IPS-20b (cell line): Measurements from ENCODE around the gene CCL4L2.
"Not testable (repeated sequence)": the region's sequence is repeated elsewhere in the genome, so short reads cannot be mapped to it uniquely, and the experiment has no call there.

Experiments
- H3K27ac ChIP-seq: one replicate; pipeline ENCODE4 v1.5.1; 2013; ENCODE audit warnings: low read length
- H3K27me3 ChIP-seq: 2 replicates; pipeline ENCODE4 v1.6.1; 2013; ENCODE audit warnings: mild to moderate bottlenecking, low read length, inconsistent platforms; ENCODE audit not compliant: insufficient read depth
- H3K36me3 ChIP-seq: 2 replicates; pipeline ENCODE4 v1.6.1; 2013; ENCODE audit warnings: low read depth, mild to moderate bottlenecking, inconsistent platforms, low read length, moderate library complexity; ENCODE audit not compliant: insufficient read depth
- H3K4me1 ChIP-seq: 2 replicates; pipeline ENCODE4 v1.6.1; 2013; ENCODE audit warnings: mild to moderate bottlenecking, control low read depth, inconsistent platforms, low read length, moderate library complexity; ENCODE audit not compliant: insufficient read depth
- H3K4me3 ChIP-seq: 2 replicates; pipeline ENCODE4 v1.5.1; 2013; ENCODE audit warnings: mild to moderate bottlenecking, low read length, inconsistent platforms
- H3K9ac ChIP-seq: 2 replicates; pipeline ENCODE4 v1.6.1; 2013; ENCODE audit warnings: low read depth, mild to moderate bottlenecking, inconsistent platforms, low read length, moderate library complexity
- H3K9me3 ChIP-seq: 2 replicates; pipeline ENCODE4 v1.6.1; 2013; ENCODE audit warnings: mild to moderate bottlenecking, low read depth, low read length, inconsistent platforms; ENCODE audit not compliant: insufficient read depth

Gene CCL4L2

DNA sequence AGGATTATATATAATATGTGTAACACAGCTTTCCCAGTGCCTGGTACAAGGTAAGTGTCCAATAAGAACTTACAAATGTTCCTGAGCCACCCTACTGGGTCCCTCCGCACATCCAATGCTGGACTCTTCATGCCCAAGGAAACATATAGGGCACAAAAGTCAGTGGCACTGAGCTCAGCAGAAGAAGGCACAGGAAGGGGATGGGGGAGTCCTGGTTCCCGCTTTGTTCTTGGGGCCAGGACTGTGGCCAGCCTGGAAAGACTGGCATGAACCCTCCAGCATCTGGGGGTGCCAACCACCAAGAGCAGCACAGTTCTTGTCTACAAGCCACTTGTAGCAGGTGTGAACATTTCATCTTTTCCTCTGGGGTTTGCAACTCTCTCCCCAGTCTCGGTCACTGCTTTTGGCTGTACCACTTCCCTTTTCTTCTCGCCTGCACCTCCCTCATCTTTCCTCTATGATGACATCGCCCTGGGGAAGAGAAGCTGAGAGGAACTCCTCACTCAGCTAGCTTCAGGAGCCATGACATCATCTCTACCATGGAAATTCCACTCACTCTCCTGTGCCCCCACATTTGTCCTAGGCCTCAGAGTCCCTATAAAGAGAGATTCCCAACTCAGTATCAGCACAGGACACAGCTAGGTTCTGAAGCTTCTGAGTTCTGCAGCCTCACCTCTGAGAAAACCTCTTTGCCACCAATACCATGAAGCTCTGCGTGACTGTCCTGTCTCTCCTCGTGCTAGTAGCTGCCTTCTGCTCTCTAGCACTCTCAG is at the start of gene CCL4L2:
Gene CCL4L2 (plus strand): TSS at position 625 of the 773 bp plus-strand sequence.
- H3K4me3 ChIP-seq, H3K36me3 ChIP-seq, H3K27me3 ChIP-seq, H3K9me3 ChIP-seq, H3K4me1 ChIP-seq, H3K27ac ChIP-seq, H3K9ac ChIP-seq: not testable (repeated sequence)

DNA sequence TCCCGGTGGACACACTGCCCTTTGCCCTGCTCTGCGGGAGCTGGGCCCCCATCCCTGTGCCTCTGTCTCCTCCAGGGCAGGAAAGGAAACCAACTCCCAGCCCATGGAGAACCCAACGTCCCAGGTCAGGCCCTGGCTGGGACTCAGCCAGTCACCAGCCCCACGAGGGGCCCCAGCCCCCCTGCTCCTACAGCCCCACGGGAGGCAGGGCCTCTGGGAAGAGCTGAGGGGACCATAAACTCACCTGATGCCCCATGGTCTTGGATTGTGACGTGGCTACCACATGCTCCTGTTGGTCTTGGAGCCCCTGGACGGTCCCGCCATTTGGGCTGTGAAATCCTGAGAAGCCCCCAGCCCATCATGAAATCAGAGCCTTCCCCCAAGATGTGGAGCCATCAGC is 42.0 kb upstream of the CCL4L2 start:
- H3K27ac ChIP-seq, H3K36me3 ChIP-seq, H3K4me3 ChIP-seq, H3K27me3 ChIP-seq, H3K9ac ChIP-seq, H3K9me3 ChIP-seq, H3K4me1 ChIP-seq: not testable (repeated sequence)

DNA sequence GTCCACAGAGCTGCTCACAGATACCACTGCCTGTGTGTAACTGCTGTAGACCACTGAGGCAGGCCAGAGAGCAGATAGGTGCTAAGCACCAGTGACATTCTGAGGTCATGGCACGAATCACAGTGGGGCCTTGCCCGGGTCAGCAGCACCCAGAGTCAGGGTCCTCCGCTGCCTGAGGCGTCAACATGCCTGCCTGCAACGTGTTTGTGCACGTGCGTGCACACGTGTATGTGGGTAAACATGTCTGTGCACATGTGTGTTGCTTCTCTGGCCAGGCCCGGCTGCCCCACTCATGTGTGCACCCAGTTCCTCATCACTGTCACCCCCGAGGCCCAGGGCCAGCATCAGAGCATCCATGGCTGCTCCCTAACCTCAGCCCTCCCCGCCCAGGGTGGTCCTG is 34.3 kb upstream of the CCL4L2 start, which contains the start of gene TBC1D3B:
Gene TBC1D3B (minus strand): TSS at position 101 of the 400 bp plus-strand sequence. CDS start 1,586 bp downstream, outside the sequence.
- not testable (repeated sequence) for H3K36me3 ChIP-seq, H3K4me1 ChIP-seq, H3K9me3 ChIP-seq, H3K27ac ChIP-seq, H3K4me3 ChIP-seq, H3K9ac ChIP-seq, H3K27me3 ChIP-seq

DNA sequence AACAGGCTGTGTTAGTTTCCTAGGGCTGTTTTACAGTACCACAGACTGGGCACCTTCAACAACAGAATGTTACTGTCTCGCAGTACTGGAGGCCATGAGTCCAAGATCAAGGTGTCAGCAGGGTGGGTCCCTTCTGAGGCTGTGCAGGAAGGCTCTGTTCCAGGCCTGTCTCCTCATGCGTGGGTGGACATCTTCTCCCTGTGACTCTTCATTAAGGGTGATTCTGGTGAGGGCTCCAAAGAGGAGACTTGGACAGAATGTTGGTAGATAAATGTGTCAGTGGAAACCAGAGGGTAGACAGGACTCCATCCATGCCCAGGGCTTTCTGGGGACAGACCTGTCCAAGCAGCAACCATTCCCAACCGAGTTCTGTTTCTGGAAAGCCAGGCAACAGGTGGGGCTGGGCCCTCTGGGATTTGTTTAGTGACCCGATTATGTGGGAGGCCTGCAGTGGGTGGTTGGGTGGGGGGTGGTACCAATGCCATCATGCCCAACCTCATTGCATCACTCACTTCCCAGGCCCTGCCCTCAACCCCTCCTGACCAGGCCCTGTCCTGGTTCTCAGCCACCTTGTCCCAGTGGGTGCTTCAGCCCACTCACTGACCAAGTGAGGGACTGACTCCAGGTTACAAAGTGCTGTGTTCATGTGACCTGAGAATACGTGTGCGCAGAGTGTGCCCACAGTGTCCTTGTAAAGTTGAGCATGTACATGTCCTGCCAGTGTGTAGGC is 29.3 kb upstream of the CCL4L2 start:
- peaks cover 32% of the 10 kb centered on the region for H3K27me3 ChIP-seq
- not testable (repeated sequence) for H3K27ac ChIP-seq, H3K36me3 ChIP-seq, H3K9ac ChIP-seq, H3K4me3 ChIP-seq, H3K9me3 ChIP-seq, H3K4me1 ChIP-seq

DNA sequence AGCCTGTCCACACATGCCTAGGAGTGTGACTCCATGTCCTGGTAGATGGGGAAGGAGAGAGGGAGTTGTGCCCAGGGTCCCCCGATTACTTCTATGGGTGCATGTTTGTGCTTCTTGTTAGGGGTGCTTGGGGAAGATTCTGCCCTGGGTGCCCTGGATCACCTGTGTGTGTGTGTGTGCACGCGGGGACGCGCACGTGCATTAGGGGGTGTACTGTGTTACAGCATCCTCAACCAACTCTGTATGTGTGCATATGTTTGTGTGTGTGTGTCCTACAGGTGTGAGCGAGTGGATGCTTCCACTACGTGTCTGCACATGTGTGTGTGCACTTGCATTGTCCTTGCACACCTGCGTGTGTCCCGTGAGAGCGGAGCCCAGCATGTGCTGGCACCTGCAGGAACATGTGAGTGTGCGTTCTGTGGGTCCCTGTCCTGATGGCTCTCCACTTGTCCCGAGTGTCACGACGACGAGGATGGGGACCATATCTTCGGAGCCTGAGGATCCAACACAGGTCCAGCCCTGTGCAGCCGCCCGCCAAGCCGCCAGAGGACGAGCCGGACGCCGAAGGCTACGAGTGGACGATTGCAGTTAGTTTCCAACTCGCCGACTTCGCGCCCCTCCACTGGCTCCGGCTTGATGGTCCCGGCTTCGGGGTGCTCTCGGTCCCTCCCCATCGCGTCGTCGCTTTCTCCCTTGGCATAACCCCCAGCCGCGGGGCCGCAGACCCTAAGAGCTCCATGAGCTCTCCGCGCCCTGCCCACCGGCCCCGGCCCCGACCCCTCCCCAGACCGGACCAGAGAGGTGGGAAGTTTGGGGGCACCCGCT is 28.5 kb upstream of the CCL4L2 start:
- Histone ChIP-seq H3K4me3 (peak overlapping the region; percentile 67), H3K9me3 (no peaks in the 10 kb centered on the region), H3K27ac (no peak overlapping the region), H3K36me3 (no peaks in the 10 kb centered on the region), H3K4me1 (no peaks in the 10 kb centered on the region), H3K9ac (peak overlapping the region; percentile 32; the same call in 1 of the 2 replicates), H3K27me3 (peaks cover 32% of the 10 kb centered on the region)

DNA sequence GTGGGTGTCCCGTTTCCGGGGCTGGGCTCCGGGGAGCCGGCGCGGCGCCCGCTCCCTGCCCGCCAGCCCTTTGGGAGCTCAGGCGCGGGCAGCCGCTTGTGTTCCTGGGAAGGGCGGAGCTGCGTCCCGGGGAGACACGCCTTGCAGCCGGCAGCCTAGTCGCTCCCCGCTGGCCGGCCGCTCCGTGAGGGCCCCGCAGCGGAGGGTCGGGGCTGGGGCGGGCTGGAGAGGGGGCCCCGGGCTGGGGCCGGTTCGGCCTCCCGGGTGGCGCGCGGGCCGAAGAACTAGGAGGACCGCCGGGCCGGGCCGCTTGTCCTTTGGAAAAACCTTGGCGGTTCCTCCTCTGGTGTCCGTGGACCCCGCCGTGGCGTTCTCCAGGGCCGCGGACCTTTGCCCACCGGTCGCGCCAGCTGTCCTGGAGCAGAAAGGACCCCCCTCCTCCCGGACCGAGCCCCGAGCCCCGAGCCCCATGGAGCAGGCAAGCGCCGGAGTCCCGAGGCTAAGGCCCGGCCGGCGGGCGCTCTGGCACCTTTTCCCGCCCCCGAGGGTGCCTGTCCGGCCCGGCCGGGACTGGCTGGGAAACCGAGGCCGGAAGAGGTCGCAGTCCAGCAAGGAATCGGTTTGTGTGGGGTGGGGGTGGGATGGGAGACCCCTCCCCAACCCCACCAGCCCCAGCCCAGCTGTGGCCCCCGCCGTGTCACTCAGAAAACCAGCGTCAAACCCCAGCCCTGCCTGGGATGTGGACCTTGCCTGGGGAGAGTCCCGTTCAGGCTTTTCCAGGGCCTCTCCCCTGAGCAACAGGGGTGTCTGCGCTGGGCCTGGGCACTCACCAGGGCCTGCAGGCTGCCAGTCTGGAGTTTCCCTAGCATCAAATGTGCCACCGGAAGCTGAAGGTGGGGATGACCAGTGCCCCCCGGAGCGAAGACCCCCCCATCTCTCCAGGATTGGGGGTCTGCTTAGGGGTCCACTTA is 27.6 kb upstream of the CCL4L2 start:
- Histone ChIP-seq H3K36me3 (no peaks in the 10 kb centered on the region), H3K9ac (peak overlapping the region; percentile 32; the same call in 1 of the 2 replicates), H3K27ac (no peak overlapping the region), H3K27me3 (peaks cover 32% of the 10 kb centered on the region), H3K9me3 (no peaks in the 10 kb centered on the region), H3K4me1 (no peaks in the 10 kb centered on the region), H3K4me3 (peak overlapping the region; percentile 67; the same call in 1 of the 2 replicates)

DNA sequence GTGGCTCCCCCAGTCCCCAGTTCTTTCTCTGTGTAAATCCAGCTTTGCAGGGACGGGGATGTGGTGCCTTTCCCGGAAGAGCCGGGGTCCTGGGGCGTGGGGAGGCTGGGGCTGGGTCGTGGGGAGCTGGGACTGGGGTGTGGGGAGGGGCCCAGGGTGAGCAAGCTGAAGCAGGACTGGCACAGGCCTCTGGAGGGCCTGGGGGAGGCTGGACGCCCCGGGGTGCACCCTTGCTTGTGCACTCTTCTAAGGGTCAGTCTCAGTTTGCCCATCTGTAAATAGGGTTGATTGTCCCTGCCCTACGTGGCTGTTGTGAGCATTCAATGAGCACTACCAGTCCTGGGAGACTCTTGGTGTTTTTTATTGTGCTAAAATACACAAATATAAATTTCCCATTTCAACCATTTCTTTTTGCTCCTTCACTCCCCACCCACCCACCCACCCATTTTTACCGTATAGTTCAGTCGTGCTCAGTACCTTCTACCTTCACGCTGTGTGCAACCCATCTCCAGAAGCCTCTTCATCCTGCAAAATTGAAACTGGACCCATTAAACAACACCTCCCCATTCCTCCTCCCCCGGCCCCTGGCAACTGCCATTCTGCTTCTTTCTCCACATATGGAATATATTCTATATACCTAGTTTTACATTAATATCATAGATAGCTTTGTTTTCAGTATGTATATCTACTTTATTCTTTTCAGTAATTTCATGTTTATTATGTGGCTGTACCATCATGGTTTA is 26.7 kb upstream of the CCL4L2 start:
- Histone ChIP-seq H3K27me3 (peaks cover 32% of the 10 kb centered on the region), H3K9me3 (no peaks in the 10 kb centered on the region), H3K4me3 (peak overlapping the region; percentile 67; the same call in 1 of the 2 replicates), H3K4me1 (no peaks in the 10 kb centered on the region), H3K9ac (no peak overlapping the region), H3K27ac (no peak overlapping the region), H3K36me3 (no peaks in the 10 kb centered on the region)

DNA sequence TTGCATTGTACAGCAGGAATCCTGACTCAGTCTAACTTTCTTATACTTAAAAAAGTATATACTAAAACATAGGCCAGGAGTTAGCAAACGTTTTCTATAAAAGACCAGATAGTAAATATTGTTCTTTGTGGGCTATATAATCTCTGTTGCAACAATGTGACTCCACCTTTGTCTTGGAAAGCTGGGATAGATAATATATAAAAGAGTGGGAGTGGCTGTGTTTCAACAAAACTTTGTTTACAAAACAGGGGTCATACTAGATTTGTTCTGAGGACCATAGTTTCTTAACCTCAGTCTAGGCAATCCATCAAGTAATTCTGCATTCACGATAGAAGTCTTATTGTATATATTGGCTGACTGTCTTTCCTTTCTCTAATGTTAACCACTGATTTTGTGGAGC is 25.4 kb upstream of the CCL4L2 start:
- H3K4me3 ChIP-seq, result no peak overlapping the region
- no peak overlapping the region for H3K27ac ChIP-seq
- no peaks in the 10 kb centered on the region for H3K9me3 ChIP-seq
- no peaks in the 10 kb centered on the region for H3K4me1 ChIP-seq
- no peak overlapping the region for H3K9ac ChIP-seq
- H3K36me3 ChIP-seq, result no peaks in the 10 kb centered on the region
- H3K27me3 ChIP-seq, result peaks cover 32% of the 10 kb centered on the region

DNA sequence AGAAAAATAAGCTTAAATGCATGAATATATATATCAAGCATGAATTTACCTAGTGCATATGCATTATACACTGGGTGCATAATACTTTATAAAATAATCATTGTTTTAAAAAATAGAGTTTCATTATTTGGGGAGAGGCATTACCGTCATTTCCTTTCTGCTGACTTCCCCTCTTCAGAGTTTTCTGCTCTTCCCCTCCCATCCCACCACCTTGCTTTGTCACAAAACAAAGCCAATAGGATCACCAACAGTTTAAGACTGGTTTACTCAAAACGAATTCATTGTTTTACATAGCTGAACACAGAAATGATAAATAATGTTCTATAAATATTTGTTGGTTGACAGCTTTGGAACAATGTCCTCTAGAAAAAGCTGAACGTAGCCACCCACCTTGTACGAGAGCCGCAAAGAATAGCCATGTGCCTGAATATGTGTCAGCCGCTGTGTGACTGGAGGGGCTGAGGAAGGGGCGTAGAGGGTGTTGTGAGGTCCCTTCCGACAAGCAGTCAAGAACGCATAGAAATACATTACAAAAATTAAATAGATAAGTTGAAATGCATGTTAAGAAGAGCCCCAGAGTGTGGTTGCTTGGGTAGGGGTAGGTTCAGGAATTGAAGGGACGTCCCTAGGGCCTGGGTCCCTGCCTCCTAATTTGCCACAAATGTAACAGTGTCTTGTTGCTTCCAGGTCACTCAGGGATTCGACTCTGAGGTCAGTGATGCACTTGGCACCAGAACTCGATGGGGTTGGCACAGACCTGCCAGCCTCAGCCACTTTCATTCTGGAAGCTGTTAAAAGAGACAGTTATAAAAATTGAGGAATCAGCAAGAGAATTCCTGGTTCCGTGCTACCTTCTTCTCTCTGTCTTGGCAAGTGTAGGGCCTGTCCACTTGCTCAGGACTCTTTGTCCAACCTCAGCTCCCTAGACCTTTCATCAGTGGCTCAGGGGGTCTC is 23.8 kb upstream of the CCL4L2 start:
- H3K27me3 ChIP-seq, result peaks cover 21% of the 10 kb centered on the region
- H3K36me3 ChIP-seq, H3K9me3 ChIP-seq, H3K4me1 ChIP-seq, H3K27ac ChIP-seq, H3K4me3 ChIP-seq, H3K9ac ChIP-seq: not testable (repeated sequence)
